GM19328 (cell line): ENCODE data around the gene ACY1.

Source experiments
- ATAC-seq: cut with Tn5 transposase; IDR thresholded peaks from one replicate; pipeline ENCODE4 v1.9.1; 2021; ENCODE audit warnings: mild to moderate bottlenecking, moderate library complexity; ENCODE audit not compliant: unreplicated experiment

Gene ACY1

GRCh38 chr3:51945926-51946705 is 37.2 kb upstream of the ACY1 start:
- ATAC-seq: no peak

GRCh38 chr3:51946796-51947195 is 36.5 kb upstream of the ACY1 start:
- no peak for ATAC-seq

- no peak for ATAC-seq
Measured at GRCh38 chr3:51947215-51947900, 36.0 kb upstream of the ACY1 start.

- no peak for ATAC-seq
Measured at GRCh38 chr3:51948016-51948580, 35.2 kb upstream of the ACY1 start.

GRCh38 chr3:51949121-51949520 is 34.2 kb upstream of the ACY1 start:
- no peak for ATAC-seq

- no peak for ATAC-seq
Measured at GRCh38 chr3:51950899-51951298, 32.4 kb upstream of the ACY1 start.

- ATAC-seq: no peak
Measured at GRCh38 chr3:51953445-51953844, 29.9 kb upstream of the ACY1 start.

GRCh38 chr3:51954105-51954504 is 29.2 kb upstream of the ACY1 start:
- ATAC-seq: no peak

- no peak for ATAC-seq
Measured at GRCh38 chr3:51954713-51955112, 28.6 kb upstream of the ACY1 start.

GRCh38 chr3:51955175-51955892 is 28.0 kb upstream of the ACY1 start, which contains the start of gene GPR62:
Gene GPR62 (plus strand): TSS chr3:51955381. CDS start chr3:51955653, 272 bp downstream.
- ATAC-seq: no peak

GRCh38 chr3:51955893-51956770 is 27.2 kb upstream of the ACY1 start:
- no peak for ATAC-seq

- ATAC-seq: no peak
Measured at GRCh38 chr3:51957520-51958205, 25.7 kb upstream of the ACY1 start.

- ATAC-seq: no peak
Measured at GRCh38 chr3:51958603-51959521, 24.5 kb upstream of the ACY1 start.

- ATAC-seq: no peak
Measured at GRCh38 chr3:51959651-51960050, 23.7 kb upstream of the ACY1 start.

- no peak for ATAC-seq
Measured at GRCh38 chr3:51960386-51960785, 22.9 kb upstream of the ACY1 start.

- no peak for ATAC-seq
Measured at GRCh38 chr3:51961011-51961410, 22.3 kb upstream of the ACY1 start.

GRCh38 chr3:51961602-51962569 is 21.4 kb upstream of the ACY1 start:
- ATAC-seq: no peak
